Stimulated activated CD8-positive, alpha-beta memory T cell treated with anti-CD3 and anti-CD28 coated beads, Interleukin-4, amount 100 ng/mL, for 4 hours (primary cell): ENCODE measurements around the gene PCNX3.

Experiments
- DNase-seq, 2 donors: peaks; one replicate each; pipeline ENCODE4 v3.0.0-alpha.2; 2020; ENCODE audit warnings: low read depth in 2 of 2, low spot score in 1 of 2

PCNX3 gene

DNA sequence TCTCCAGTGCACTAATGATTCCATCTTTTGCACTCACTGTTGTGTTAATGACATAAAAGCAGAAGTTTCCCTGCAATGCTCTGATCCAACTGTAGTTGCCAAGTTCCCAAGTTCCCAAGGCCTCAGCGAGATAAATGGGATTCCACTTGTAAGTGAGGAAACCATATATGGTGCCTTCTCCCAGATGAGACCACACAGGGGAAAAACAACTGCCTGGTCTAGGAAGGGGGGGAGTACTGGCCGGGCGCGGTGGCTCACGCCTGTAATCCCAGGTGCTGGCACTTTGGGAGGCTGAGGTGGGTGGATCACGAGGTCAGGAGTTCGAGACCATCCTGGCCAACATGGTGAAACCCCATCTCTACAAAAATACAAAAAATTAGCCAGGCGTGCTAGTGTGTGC lies 70.4 kb downstream of the PCNX3 start:
- DNase-seq, result no peak
